ENCODE results near the gene PTPN7. TPM values are rescaled to one million over a fixed set of nuclear protein-coding genes. Genes with fewer than 3 reads are reported as not detected.

Gene PTPN7
- total RNA-seq, 2 donors from 2014 or later = 2.0 to 2.9 TPM

DNA sequence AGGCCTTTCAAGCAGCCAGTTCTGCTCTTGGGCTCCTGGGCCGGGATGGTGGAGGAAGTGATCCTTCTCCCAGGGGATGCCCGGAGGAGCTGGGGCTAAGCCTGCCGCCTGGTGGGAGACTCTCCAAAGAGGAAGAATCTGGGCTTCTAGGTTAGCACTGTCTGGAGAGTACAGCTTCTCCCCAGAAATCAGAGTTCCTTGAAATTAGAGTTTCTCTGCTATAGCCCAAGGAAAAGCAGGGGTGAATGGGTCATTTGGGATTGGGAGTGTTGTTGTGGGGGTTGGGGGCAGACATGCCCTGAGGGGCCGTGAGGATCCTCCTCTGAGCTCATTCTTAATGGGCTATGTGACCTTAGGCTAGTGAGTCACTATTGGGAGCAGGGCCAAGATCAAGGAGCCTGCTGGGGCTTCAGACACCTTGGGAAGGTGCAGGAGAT, 39.7 kb upstream of the PTPN7 start:
- Histone ChIP-seq H3K27ac (peak overlapping the region; percentile 22), H3K27me3 (no peaks in the 10 kb centered on the region), H3K9me3 (no peaks in the 10 kb centered on the region), H3K4me3 (no peak overlapping the region), H3K9ac (ENCODE audit: low read depth in 2 of 2, low read length in 2 of 2) (peak overlapping the region in 1 of 2 donors; percentile 41), H3K4me1 (no peaks in the 10 kb centered on the region), H3K36me3 (no peaks in the 10 kb centered on the region)
- TF ChIP-seq, protein P1, sequence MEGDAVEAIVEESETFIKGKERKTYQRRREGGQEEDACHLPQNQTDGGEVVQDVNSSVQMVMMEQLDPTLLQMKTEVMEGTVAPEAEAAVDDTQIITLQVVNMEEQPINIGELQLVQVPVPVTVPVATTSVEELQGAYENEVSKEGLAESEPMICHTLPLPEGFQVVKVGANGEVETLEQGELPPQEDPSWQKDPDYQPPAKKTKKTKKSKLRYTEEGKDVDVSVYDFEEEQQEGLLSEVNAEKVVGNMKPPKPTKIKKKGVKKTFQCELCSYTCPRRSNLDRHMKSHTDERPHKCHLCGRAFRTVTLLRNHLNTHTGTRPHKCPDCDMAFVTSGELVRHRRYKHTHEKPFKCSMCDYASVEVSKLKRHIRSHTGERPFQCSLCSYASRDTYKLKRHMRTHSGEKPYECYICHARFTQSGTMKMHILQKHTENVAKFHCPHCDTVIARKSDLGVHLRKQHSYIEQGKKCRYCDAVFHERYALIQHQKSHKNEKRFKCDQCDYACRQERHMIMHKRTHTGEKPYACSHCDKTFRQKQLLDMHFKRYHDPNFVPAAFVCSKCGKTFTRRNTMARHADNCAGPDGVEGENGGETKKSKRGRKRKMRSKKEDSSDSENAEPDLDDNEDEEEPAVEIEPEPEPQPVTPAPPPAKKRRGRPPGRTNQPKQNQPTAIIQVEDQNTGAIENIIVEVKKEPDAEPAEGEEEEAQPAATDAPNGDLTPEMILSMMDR (IDR thresholded peaks at IDR 0.05) = no peak
- intact Hi-C loops (cut with DNase I) = no loop called here
- DNase-seq = peak; percentile 81

DNA sequence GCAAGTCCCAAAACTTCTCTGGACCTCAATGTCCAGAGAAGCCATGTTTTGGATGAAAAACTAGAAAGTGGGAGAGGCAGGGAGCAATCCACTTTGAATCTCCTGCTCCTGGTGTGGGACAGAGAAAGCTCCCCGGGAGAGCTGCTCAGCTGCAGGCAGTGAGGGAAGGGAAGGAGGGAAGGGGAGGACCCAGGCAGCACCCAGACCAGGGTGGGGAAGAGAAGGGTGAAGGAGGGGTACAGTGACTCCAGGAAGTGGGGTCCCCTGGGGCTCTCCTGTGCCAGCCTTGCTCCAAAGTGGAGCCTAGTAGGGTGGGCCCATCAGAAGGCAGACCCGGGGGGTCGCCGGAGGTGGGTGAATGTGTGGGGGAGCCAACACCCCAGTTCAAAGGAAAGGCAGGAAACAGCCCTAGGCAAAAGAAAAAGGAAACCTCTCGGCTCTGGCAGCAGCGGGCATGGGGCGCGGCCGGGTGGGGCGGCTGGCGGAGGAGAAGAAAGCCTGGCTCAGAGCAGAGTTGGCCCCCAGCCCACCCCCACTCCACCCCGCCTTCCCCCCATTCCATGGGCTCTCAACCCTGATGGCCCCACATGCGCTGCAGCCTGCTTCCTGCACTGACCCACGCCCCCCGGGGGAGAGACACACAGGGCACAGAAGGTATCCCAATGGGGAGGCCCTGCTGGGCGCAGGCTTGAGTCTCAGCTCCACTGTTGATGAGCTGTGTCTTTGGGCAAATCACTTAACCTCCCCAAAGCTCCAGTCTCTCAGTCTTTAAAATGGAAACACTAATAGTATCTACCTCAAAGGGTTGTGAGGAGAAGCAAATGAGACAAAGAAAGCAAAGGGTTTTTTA, 38.9 kb upstream of the PTPN7 start:
- no peaks in the 10 kb centered on the region for H3K36me3 ChIP-seq
- no peak overlapping the region for H3K4me3 ChIP-seq
- no peaks in the 10 kb centered on the region for H3K9me3 ChIP-seq
- peak; percentile 83 for DNase-seq
- TF ChIP-seq, protein P1 (IDR thresholded peaks at IDR 0.05) = no peak
- peaks cover under 1% of the 10 kb centered on the region for H3K27me3 ChIP-seq
- H3K4me1 ChIP-seq = no peaks in the 10 kb centered on the region
- H3K9ac ChIP-seq (ENCODE audit: low read depth in 2 of 2, low read length in 2 of 2) = peak overlapping the region; percentile 37 to 41
- H3K27ac ChIP-seq = peak overlapping the region; percentile 32
- intact Hi-C loops (cut with DNase I) = no loop called here

DNA sequence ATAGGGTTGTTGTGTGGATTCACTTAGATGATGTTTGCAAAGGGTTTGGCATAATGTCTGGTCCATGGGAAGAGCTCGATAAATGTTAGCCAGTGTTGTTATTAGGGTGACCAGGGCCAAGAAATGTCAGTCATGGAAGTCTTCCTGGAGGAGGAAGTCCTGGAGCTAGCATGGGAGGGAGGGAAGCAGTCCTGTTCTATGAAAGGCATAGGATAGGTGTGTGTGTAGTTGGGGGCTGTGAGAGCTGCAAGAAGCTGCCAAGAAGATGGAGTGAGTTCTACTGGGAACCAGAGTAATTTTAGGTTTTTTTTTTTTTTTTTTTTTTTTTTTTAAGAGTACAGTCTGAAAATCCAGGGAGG, 37.9 kb upstream of the PTPN7 start:
- Histone ChIP-seq H3K9ac (ENCODE audit: low read depth in 2 of 2, low read length in 2 of 2) (peak overlapping the region in 1 of 2 donors; percentile 41), H3K4me1 (no peaks in the 10 kb centered on the region), H3K36me3 (no peaks in the 10 kb centered on the region), H3K9me3 (no peaks in the 10 kb centered on the region), H3K27ac (no peak overlapping the region), H3K4me3 (no peak overlapping the region), H3K27me3 (peaks cover 10% of the 10 kb centered on the region)
- intact Hi-C loops (cut with DNase I) = no loop called here
- DNase-seq = no peak
- TF ChIP-seq, protein P1 (IDR thresholded peaks at IDR 0.05) = no peak

DNA sequence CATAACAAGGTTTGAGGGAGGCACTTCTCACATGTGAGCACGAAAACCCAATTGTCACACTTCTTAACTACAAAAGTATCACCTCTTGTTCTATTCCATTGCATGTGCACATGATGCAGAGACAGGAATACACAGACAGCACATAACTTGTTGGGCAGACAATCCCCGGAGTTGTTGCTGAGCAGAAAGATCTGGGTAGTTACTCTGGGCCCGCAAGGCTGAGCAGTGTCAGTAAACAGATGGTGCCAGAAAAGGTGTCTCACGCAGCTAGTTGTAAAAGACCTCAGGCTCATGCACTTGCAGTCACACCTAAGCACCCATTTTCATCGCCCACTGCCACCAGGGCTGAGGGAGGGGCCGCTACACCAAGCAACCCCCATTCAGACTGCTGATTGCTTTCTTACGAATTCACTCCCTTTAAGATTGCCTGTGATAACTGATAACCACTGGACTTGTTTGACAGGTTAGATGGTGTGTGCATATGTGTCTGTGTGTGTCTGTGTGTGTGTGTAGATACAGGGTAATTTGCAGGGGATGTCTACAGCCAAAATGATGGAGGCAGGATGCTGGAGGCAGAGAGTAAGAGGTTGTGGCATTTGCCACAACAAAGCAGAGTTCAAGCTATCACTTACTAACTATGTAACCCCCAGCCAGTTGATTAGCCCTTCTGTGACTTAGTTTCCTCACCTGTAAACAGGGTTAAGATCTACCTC, 37.4 kb upstream of the PTPN7 start:
- no peak overlapping the region for H3K9ac ChIP-seq (ENCODE audit: low read depth in 2 of 2, low read length in 2 of 2)
- no peak for DNase-seq
- H3K27me3 ChIP-seq = peaks cover 15% of the 10 kb centered on the region
- intact Hi-C loops (cut with DNase I) = no loop called here
- H3K9me3 ChIP-seq = no peaks in the 10 kb centered on the region
- no peaks in the 10 kb centered on the region for H3K4me1 ChIP-seq
- H3K36me3 ChIP-seq = no peaks in the 10 kb centered on the region
- no peak overlapping the region for H3K27ac ChIP-seq
- no peak overlapping the region for H3K4me3 ChIP-seq
- TF ChIP-seq, protein P1 (IDR thresholded peaks at IDR 0.05) = no peak

DNA sequence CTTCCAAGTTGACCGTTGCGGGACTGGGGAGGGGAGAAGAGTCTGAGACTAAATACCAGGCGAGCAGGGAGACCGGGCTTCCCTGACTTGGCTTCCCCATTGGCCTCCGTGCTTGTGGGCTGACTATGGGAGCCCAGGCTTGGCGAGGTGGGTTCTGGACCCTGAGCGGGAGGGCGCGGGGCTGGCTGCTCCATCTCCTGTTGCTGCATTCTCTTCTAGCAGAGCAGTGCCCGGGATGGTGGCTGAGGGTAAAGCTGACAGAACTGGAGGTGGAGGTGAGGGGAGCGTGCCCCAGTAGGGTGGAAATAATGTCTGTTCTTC, 33.9 kb upstream of the PTPN7 start:
- TF ChIP-seq, protein P1 (IDR thresholded peaks at IDR 0.05) = no peak
- Histone ChIP-seq H3K27me3 (peaks cover 15% of the 10 kb centered on the region), H3K4me3 (no peak overlapping the region), H3K4me1 (no peaks in the 10 kb centered on the region), H3K36me3 (no peaks in the 10 kb centered on the region), H3K9me3 (no peaks in the 10 kb centered on the region), H3K9ac (ENCODE audit: low read depth in 2 of 2, low read length in 2 of 2) (no peak overlapping the region), H3K27ac (no peak overlapping the region)
- DNase-seq = no peak
- intact Hi-C loops (cut with DNase I) = no loop called here
